HEK293T (cell line): ENCODE measurements around the gene EML6.

Source experiments
- BHLHE40 ChIP-seq: fragments of 450-650 bp; IDR thresholded peaks from 2 replicates; pipeline ENCODE4 v1.6.1; 2016; ENCODE audit warnings: mild to moderate bottlenecking, moderate library complexity, borderline replicate concordance
- FOXA1 ChIP-seq: fragments of 450-650 bp; IDR thresholded peaks from 2 replicates; pipeline ENCODE4 v1.6.1; 2016; ENCODE audit warnings: mild to moderate bottlenecking
- FOXM1 ChIP-seq: fragments of 450-650 bp; IDR thresholded peaks from 2 replicates; pipeline ENCODE4 v1.6.1; 2017; ENCODE audit warnings: mild to moderate bottlenecking, borderline replicate concordance
- LEF1 ChIP-seq: fragments of 450-650 bp; IDR thresholded peaks from 2 replicates; pipeline ENCODE4 v1.6.1; 2017; ENCODE audit warnings: mild to moderate bottlenecking, borderline replicate concordance
- NFRKB ChIP-seq: fragments of 450-650 bp; IDR thresholded peaks from 2 replicates; pipeline ENCODE4 v1.6.1; 2016; ENCODE audit warnings: mild to moderate bottlenecking, moderate library complexity
- SP1 ChIP-seq: fragments of 450-650 bp; IDR thresholded peaks from 2 replicates; pipeline ENCODE4 v1.6.1; 2017
- SUZ12 ChIP-seq: fragments of 450-650 bp; IDR thresholded peaks from 2 replicates; pipeline ENCODE4 v1.6.1; 2016; ENCODE audit warnings: mild to moderate bottlenecking
- TARDBP ChIP-seq: fragments of 450-650 bp; IDR thresholded peaks from 2 replicates; pipeline ENCODE4 v1.6.1; 2016

DNA sequence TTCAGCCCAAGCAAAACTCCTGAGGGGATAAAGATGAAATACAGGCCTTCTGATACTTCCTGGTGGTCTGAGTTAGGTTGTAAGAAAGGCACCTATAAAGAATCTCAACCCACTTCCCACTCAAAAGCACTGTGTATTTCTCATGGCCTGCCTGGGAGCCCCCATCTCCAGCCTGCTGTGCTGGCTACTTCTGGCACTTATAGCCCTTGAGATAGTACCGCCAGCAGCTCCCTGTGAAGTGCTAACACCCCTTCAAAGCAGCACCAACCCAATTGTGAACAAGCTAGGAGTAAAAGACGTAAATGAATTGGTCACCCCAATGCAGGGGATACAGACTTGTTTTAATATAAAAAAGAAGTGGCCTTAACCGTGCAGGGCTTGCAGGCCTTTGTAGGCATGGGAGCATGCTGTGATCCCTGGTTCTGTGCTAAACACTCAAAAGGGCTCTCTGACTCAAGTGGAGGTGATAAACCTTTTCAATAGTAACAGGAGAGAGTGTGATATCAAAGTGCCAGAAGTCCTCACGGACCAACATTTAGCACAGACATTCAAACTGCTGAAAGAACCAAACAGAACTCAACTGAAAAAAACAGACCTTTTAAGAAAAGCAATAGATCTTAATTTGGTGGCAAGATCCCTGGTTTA, 246.0 kb downstream of the EML6 start:
- TF ChIP-seq FOXA1 = no peak
- no peak for TF ChIP-seq LEF1
- no peak for TF ChIP-seq FOXM1
- no peak for TF ChIP-seq TARDBP
- TF ChIP-seq NFRKB = no peak
- no peak for TF ChIP-seq SP1
- no peak for TF ChIP-seq BHLHE40
- TF ChIP-seq SUZ12 = no peak
